GM12891 (cell line): ENCODE data around the gene MOGAT1.
A peak's percentile ranks its signal among the peaks of the same experiment; 100 is the strongest.

Experiments used
- DNase-seq: peaks from one replicate; pipeline ENCODE4 v3.0.0; 2011; ENCODE audit warnings: low spot score; ENCODE audit not compliant: insufficient read length
- FAIRE-seq: peaks from 2 replicates; lab custom pipeline; 2011; peaks lifted over from hg19 to GRCh38; lab: Jason Lieb, UNC
- PAX5 ChIP-seq: IDR thresholded peaks from 2 replicates; pipeline ENCODE4 v1.6.1; 2011; ENCODE audit warnings: low read length, moderate library complexity, mild to moderate bottlenecking; ENCODE audit not compliant: insufficient read depth, severe bottlenecking
- POLR2A ChIP-seq: IDR thresholded peaks from 2 replicates; pipeline ENCODE4 v1.6.1; 2011; ENCODE audit warnings: low read depth, low read length, control low read depth
- POLR2AphosphoS5 ChIP-seq: IDR thresholded peaks from 2 replicates; pipeline ENCODE4 v1.6.1; 2011; ENCODE audit warnings: low read depth, low read length, control low read depth
- POU2F2 ChIP-seq: IDR thresholded peaks from 2 replicates; pipeline ENCODE4 v1.6.1; 2011; ENCODE audit warnings: low read depth, mild to moderate bottlenecking, control low read depth, low read length, moderate library complexity
- SPI1 ChIP-seq: IDR thresholded peaks from 2 replicates; pipeline ENCODE4 v1.6.1; 2011; ENCODE audit warnings: low read depth, low read length, control low read depth
- TAF1 ChIP-seq: IDR thresholded peaks from 2 replicates; pipeline ENCODE4 v1.6.1; 2011; ENCODE audit warnings: low read depth, low read length, control low read depth

The MOGAT1 gene

GRCh38 chr2:222722327-222722946 lies 51.0 kb downstream of the MOGAT1 start:
- TF ChIP-seq TAF1 = no peak
- TF ChIP-seq POU2F2 = peak; percentile 85
- no peak for DNase-seq

GRCh38 chr2:222724208-222724607 lies 52.8 kb downstream of the MOGAT1 start:
- FAIRE-seq = no peak
- TF ChIP-seq POLR2A (no peak), TAF1 (no peak), SPI1 (no peak), PAX5 (no peak), POU2F2 (no peak), POLR2AphosphoS5 (no peak)
- no peak for DNase-seq

More at GRCh38 chr2:222722327-222722946, 51.0 kb downstream of the MOGAT1 start:
- FAIRE-seq = peak; percentile 80

GRCh38 chr2:222728621-222729020 lies 57.2 kb downstream of the MOGAT1 start:
- FAIRE-seq = no peak

GRCh38 chr2:222730366-222730999 lies 59.0 kb downstream of the MOGAT1 start:
- FAIRE-seq (peak; percentile 90), DNase-seq (no peak)
- TF ChIP-seq SPI1 = peak; percentile 49
- no peak for TF ChIP-seq POLR2AphosphoS5
- no peak for TF ChIP-seq PAX5
- TF ChIP-seq TAF1 = no peak

More at GRCh38 chr2:222728621-222729020, 57.2 kb downstream of the MOGAT1 start:
- no peak for DNase-seq
- no peak for TF ChIP-seq POLR2A
- no peak for TF ChIP-seq SPI1
- TF ChIP-seq POLR2AphosphoS5 = no peak
- TF ChIP-seq PAX5 = no peak
- TF ChIP-seq TAF1 = no peak
- no peak for TF ChIP-seq POU2F2

- TF ChIP-seq POLR2A (no peak), POLR2AphosphoS5 (no peak), PAX5 (no peak), SPI1 (no peak), POU2F2 (no peak), TAF1 (no peak)
- DNase-seq (no peak), FAIRE-seq (no peak)
These were observed 59.8 kb downstream of the MOGAT1 start for GRCh38 chr2:222731201-222731621.

GRCh38 chr2:222732489-222733178 lies 61.2 kb downstream of the MOGAT1 start:
- DNase-seq (no peak), FAIRE-seq (no peak)
- TF ChIP-seq PAX5 = no peak
- no peak for TF ChIP-seq TAF1
- TF ChIP-seq POU2F2 = no peak
- TF ChIP-seq SPI1 = no peak
- no peak for TF ChIP-seq POLR2A
- TF ChIP-seq POLR2AphosphoS5 = no peak

GRCh38 chr2:222733470-222733845 lies 62.0 kb downstream of the MOGAT1 start:
- TF ChIP-seq TAF1 (no peak), POLR2A (no peak), SPI1 (no peak), POU2F2 (no peak), POLR2AphosphoS5 (no peak), PAX5 (no peak)
- no peak for FAIRE-seq
- DNase-seq = no peak

- DNase-seq (no peak), FAIRE-seq (peak; percentile 58)
- TF ChIP-seq TAF1 (no peak), POLR2A (no peak), SPI1 (no peak), POLR2AphosphoS5 (no peak), POU2F2 (no peak), PAX5 (no peak)
These were observed 62.6 kb downstream of the MOGAT1 start for GRCh38 chr2:222733846-222734702.

GRCh38 chr2:222734703-222735014 lies 63.2 kb downstream of the MOGAT1 start:
- FAIRE-seq (peak; percentile 72), DNase-seq (no peak)
- TF ChIP-seq POLR2A = no peak
- no peak for TF ChIP-seq SPI1
- no peak for TF ChIP-seq TAF1
- no peak for TF ChIP-seq POU2F2
- no peak for TF ChIP-seq PAX5
- no peak for TF ChIP-seq POLR2AphosphoS5

- TF ChIP-seq POLR2A (no peak), POLR2AphosphoS5 (no peak), PAX5 (no peak), TAF1 (no peak), SPI1 (no peak), POU2F2 (no peak)
- DNase-seq = no peak
These were observed 64.8 kb downstream of the MOGAT1 start for GRCh38 chr2:222736301-222736700.

More at GRCh38 chr2:222736301-222736700, 64.8 kb downstream of the MOGAT1 start:
- FAIRE-seq = peak; percentile 23
